GM06990 (cell line): ENCODE data around the gene NUP107.

Experiments
- DNase-seq: peaks from one replicate; pipeline ENCODE4 v3.0.0-alpha.2; 2011; ENCODE audit not compliant: insufficient read length; ENCODE audit errors: extremely low read depth
- H3K27me3 ChIP-seq: replicated peaks from 2 replicates; pipeline ENCODE4 v1.6.0; 2011; ENCODE audit warnings: low read length; ENCODE audit not compliant: control insufficient read depth, insufficient read depth
- H3K36me3 ChIP-seq: 2 replicates; pipeline ENCODE4 v1.5.1; 2011; ENCODE audit warnings: low read length; ENCODE audit not compliant: control insufficient read depth, insufficient read depth
- H3K4me3 ChIP-seq: replicated peaks from 2 replicates; pipeline ENCODE4 v1.5.1; 2011; ENCODE audit warnings: low read depth, mild to moderate bottlenecking, control low read depth, low read length
- CTCF ChIP-seq: IDR thresholded peaks from 2 replicates; pipeline ENCODE4 v1.5.1; 2011; ENCODE audit warnings: low read length, control low read depth, mild to moderate bottlenecking, inconsistent platforms; ENCODE audit not compliant: insufficient read depth, poor library complexity, severe bottlenecking

Gene NUP107

GRCh38 chr12:68646484-68646883 lies 40.3 kb upstream of the NUP107 start:
- H3K36me3 ChIP-seq: peaks cover 2% of the 10 kb centered on the region
- DNase-seq: no peak
- TF ChIP-seq CTCF: no peak
- H3K4me3 ChIP-seq: no peak overlapping the region
- H3K27me3 ChIP-seq: no peaks in the 10 kb centered on the region

GRCh38 chr12:68647507-68647906 lies 39.3 kb upstream of the NUP107 start:
- no peak for DNase-seq
- H3K36me3 ChIP-seq: peaks cover 2% of the 10 kb centered on the region
- TF ChIP-seq CTCF: no peak
- H3K27me3 ChIP-seq: no peaks in the 10 kb centered on the region
- no peak overlapping the region for H3K4me3 ChIP-seq

- no peak overlapping the region for H3K4me3 ChIP-seq
- no peak for DNase-seq
- peaks cover 2% of the 10 kb centered on the region for H3K36me3 ChIP-seq
- TF ChIP-seq CTCF: no peak
- H3K27me3 ChIP-seq: no peaks in the 10 kb centered on the region
Observed at GRCh38 chr12:68648179-68648578, 38.6 kb upstream of the NUP107 start.

- no peak overlapping the region for H3K4me3 ChIP-seq
- no peak for TF ChIP-seq CTCF
Observed at GRCh38 chr12:68665016-68665569, 21.7 kb upstream of the NUP107 start.

GRCh38 chr12:68667291-68667690 lies 19.5 kb upstream of the NUP107 start:
- no peaks in the 10 kb centered on the region for H3K27me3 ChIP-seq
- H3K36me3 ChIP-seq: no peaks in the 10 kb centered on the region
- no peak overlapping the region for H3K4me3 ChIP-seq
- no peak for TF ChIP-seq CTCF
- DNase-seq: no peak

More at GRCh38 chr12:68665016-68665569, 21.7 kb upstream of the NUP107 start:
- H3K36me3 ChIP-seq: peaks cover 3% of the 10 kb centered on the region; the same call in 1 of the 2 replicates
- H3K27me3 ChIP-seq: no peaks in the 10 kb centered on the region
- DNase-seq: no peak

GRCh38 chr12:68667896-68668295 lies 18.9 kb upstream of the NUP107 start:
- Histone ChIP-seq H3K27me3 (no peaks in the 10 kb centered on the region), H3K4me3 (no peak overlapping the region), H3K36me3 (no peaks in the 10 kb centered on the region)
- no peak for DNase-seq
- no peak for TF ChIP-seq CTCF
